LHCN-M2 (cell line): ENCODE measurements around the gene JARID2. TPM values are rescaled to one million over a fixed set of nuclear protein-coding genes. Genes with fewer than 3 reads are reported as not detected.
A peak's percentile ranks its signal among the peaks of the same experiment; 100 is the strongest.
"Not testable (repeated sequence)": the region's sequence is repeated elsewhere in the genome, so short reads cannot be mapped to it uniquely, and the experiment has no call there.

Experiments used
- DNase-seq: peaks from one replicate; pipeline ENCODE4 v3.0.0-alpha.2; 2012; ENCODE audit warnings: low read depth
- total RNA-seq: library from RNA; depleted of rRNA; stranded (reverse); fragments of >200 nt; gene quantifications from 2 replicates; pipeline ENCODE4 v1.2.3, GENCODE V29; 2014

JARID2 gene
- total RNA-seq, 1 experiment from 2014 or later, result 3.8 TPM

GRCh38 chr6:15308435-15309213 lies 62.8 kb downstream of the JARID2 start:
- DNase-seq, result no peak

GRCh38 chr6:15309611-15310283 lies 63.9 kb downstream of the JARID2 start:
- DNase-seq, result no peak

- DNase-seq, result no peak
Measured at GRCh38 chr6:15310680-15311079, 64.8 kb downstream of the JARID2 start.

GRCh38 chr6:15312500-15312899 lies 66.6 kb downstream of the JARID2 start:
- DNase-seq, result peak; percentile 22

- no peak for DNase-seq
Measured at GRCh38 chr6:15313367-15313766, 67.5 kb downstream of the JARID2 start.

- no peak for DNase-seq
Measured at GRCh38 chr6:15316754-15317153, 70.9 kb downstream of the JARID2 start.

- DNase-seq, result no peak
Measured at GRCh38 chr6:15317251-15317650, 71.4 kb downstream of the JARID2 start.

- no peak for DNase-seq
Measured at GRCh38 chr6:15317934-15318902, 72.3 kb downstream of the JARID2 start.

GRCh38 chr6:15319677-15320076 lies 73.8 kb downstream of the JARID2 start:
- DNase-seq, result no peak

- peak; percentile 36 for DNase-seq
Measured at GRCh38 chr6:15320693-15321092, 74.8 kb downstream of the JARID2 start.

GRCh38 chr6:15322184-15322583 lies 76.3 kb downstream of the JARID2 start:
- DNase-seq, result no peak

GRCh38 chr6:15322781-15323536 lies 77.1 kb downstream of the JARID2 start:
- DNase-seq, result no peak

- not testable (repeated sequence) for DNase-seq
Measured at GRCh38 chr6:15323611-15324010, 77.7 kb downstream of the JARID2 start.

GRCh38 chr6:15324427-15324985 lies 78.6 kb downstream of the JARID2 start:
- no peak for DNase-seq

- DNase-seq, result no peak
Measured at GRCh38 chr6:15325540-15325955, 79.7 kb downstream of the JARID2 start.

GRCh38 chr6:15326067-15326614 lies 80.3 kb downstream of the JARID2 start:
- DNase-seq, result no peak

- no peak for DNase-seq
Measured at GRCh38 chr6:15327271-15327670, 81.4 kb downstream of the JARID2 start.

GRCh38 chr6:15329197-15329671 lies 83.4 kb downstream of the JARID2 start:
- DNase-seq, result peak; percentile 99

GRCh38 chr6:15330174-15330944 lies 84.5 kb downstream of the JARID2 start:
- DNase-seq, result no peak

- DNase-seq, result peak; percentile 45
Measured at GRCh38 chr6:15331143-15331542, 85.3 kb downstream of the JARID2 start.
